SK-N-SH (cell line): ENCODE results near the gene SAMD4B. TPM values are rescaled to one million over a fixed set of nuclear protein-coding genes. Genes with fewer than 3 reads are reported as not detected.
A peak's percentile ranks its signal among the peaks of the same experiment; 100 is the strongest.

Experiments used
- CTCF ChIA-PET: fragments of 300-600, 350-600 bp; formaldehyde crosslinking; extraction: SDS; loops from one replicate; lab custom pipeline; 2021; lab: Yijun Ruan, JAX
- POLR2A ChIA-PET: fragments of 350-600 bp; sonication (Branson Sonifier 250); formaldehyde crosslinking; extraction: SDS; loops from one replicate; lab custom pipeline; 2020; ENCODE audit warnings: antibody characterized with exemption, inconsistent platforms; lab: Yijun Ruan, JAX
- DNase-seq: peaks from one replicate; pipeline ENCODE4 v3.0.0; 2012
- H2AFZ ChIP-seq: fragments of 200-600 bp; sonication (generic); 2 replicates; pipeline ENCODE4 v1.8.1; 2016; ENCODE audit warnings: antibody characterized with exemption, mild to moderate bottlenecking, low read depth
- H3F3A ChIP-seq: fragments of 200-600 bp; sonication (generic); replicated peaks from 2 replicates; pipeline ENCODE3; 2016; ENCODE audit warnings: antibody characterized with exemption, mild to moderate bottlenecking; ENCODE audit not compliant: insufficient read depth
- H3K27ac ChIP-seq, 2 experiments: fragments of 200-500 bp in 1 of 2; fragments of 200-600 bp in 1 of 2; sonication (Bioruptor generic) in 1 of 2; sonication (generic), shearing (Covaris generic) in 1 of 2; 2 replicates each; pipeline versions ENCODE4 v1.5.1 to v1.6.1; 2014 to 2016; ENCODE audit warnings: low read depth in 2 of 2, inconsistent platforms in 1 of 2, low read length in 1 of 2, mild to moderate bottlenecking in 1 of 2, mixed read lengths in 1 of 2
- H3K27me3 ChIP-seq: fragments of 200-600 bp; sonication (generic), shearing (Covaris generic); 2 replicates; pipeline ENCODE4 v1.6.1; 2016; ENCODE audit warnings: mixed run types; ENCODE audit not compliant: insufficient read depth
- H3K36me3 ChIP-seq, 2 experiments: fragments of 200-500 bp in 1 of 2; fragments of 200-600 bp in 1 of 2; sonication (Bioruptor generic) in 1 of 2; sonication (generic) in 1 of 2; replicated peaks in 1 of 2; 2 replicates each; pipeline versions ENCODE3 to v1.5.1; 2014 to 2016; ENCODE audit warnings: low read length in 1 of 2, mild to moderate bottlenecking in 1 of 2; ENCODE audit not compliant: insufficient read depth in 2 of 2, control insufficient read depth in 1 of 2
- H3K4me1 ChIP-seq, 2 experiments: fragments of 200-500 bp in 1 of 2; fragments of 200-600 bp in 1 of 2; sonication (Bioruptor generic) in 1 of 2; sonication (generic), shearing (Covaris generic) in 1 of 2; 2 replicates each; pipeline versions ENCODE4 v1.5.1 to v1.6.1; 2014 to 2016; ENCODE audit warnings: low read depth in 1 of 2, low read length in 1 of 2, mixed run types in 1 of 2; ENCODE audit not compliant: insufficient read depth in 2 of 2, control insufficient read depth in 1 of 2
- H3K4me2 ChIP-seq: fragments of 200-600 bp; sonication (generic), shearing (Covaris generic); 2 replicates; pipeline ENCODE4 v1.6.1; 2017; ENCODE audit warnings: mixed run types
- H3K4me3 ChIP-seq, 2 experiments: fragments of 200-500 bp in 1 of 2; fragments of 200-600 bp in 1 of 2; sonication (Bioruptor generic) in 1 of 2; sonication (generic), shearing (Covaris generic) in 1 of 2; 2 replicates each; pipeline versions ENCODE4 v1.5.1 to v1.8.1; 2014 to 2016; ENCODE audit warnings: low read depth in 2 of 2, inconsistent platforms in 1 of 2, low read length in 1 of 2, mild to moderate bottlenecking in 1 of 2, mixed read lengths in 1 of 2, moderate library complexity in 1 of 2
- H3K79me2 ChIP-seq: fragments of 200-600 bp; sonication (generic); 2 replicates; pipeline ENCODE4 v1.8.1; 2017; ENCODE audit warnings: mild to moderate bottlenecking; ENCODE audit not compliant: insufficient read depth
- H3K9ac ChIP-seq: fragments of 200-600 bp; sonication (generic); 2 replicates; pipeline ENCODE4 v1.6.1; 2017; ENCODE audit warnings: mixed run types
- H3K9me2 ChIP-seq: fragments of 200-600 bp; sonication (generic); 2 replicates; pipeline ENCODE4 v1.6.1; 2017; ENCODE audit warnings: mixed run types
- H3K9me3 ChIP-seq: fragments of 200-600 bp; sonication (generic); 2 replicates; pipeline ENCODE4 v1.6.1; 2017; ENCODE audit warnings: mixed run types, mild to moderate bottlenecking, moderate library complexity
- H4K20me1 ChIP-seq: fragments of 200-600 bp; sonication (generic); 2 replicates; pipeline ENCODE4 v1.6.1; 2017; ENCODE audit warnings: mild to moderate bottlenecking, mixed run types; ENCODE audit not compliant: insufficient read depth
- EP300 ChIP-seq, 2 experiments: IDR thresholded peaks; 2 replicates each; pipeline versions ENCODE4 v1.4.0 to v1.6.1; 2012; ENCODE audit warnings: borderline replicate concordance in 1 of 2, low read depth in 1 of 2, low read length in 1 of 2
- EZH2phosphoT487 ChIP-seq: fragments of 200-600 bp; sonication (generic); IDR thresholded peaks from 2 replicates; pipeline ENCODE4 v1.6.1; 2017; ENCODE audit warnings: low read depth, mixed run types, mild to moderate bottlenecking, antibody characterized with exemption, moderate library complexity, borderline replicate concordance
- FOXM1 ChIP-seq: IDR thresholded peaks from 2 replicates; pipeline ENCODE4 v1.4.0; 2012; ENCODE audit warnings: low read depth, mild to moderate bottlenecking
- GABPA ChIP-seq: IDR thresholded peaks from 2 replicates; pipeline ENCODE4 v1.4.0; 2012; ENCODE audit warnings: low read depth, mild to moderate bottlenecking
- MEF2A ChIP-seq: IDR thresholded peaks from 2 replicates; pipeline ENCODE4 v1.4.0; 2012; ENCODE audit warnings: low read depth, borderline replicate concordance
- MXI1 ChIP-seq: IDR thresholded peaks from 2 replicates; pipeline ENCODE4 v1.6.1; 2012; ENCODE audit warnings: mild to moderate bottlenecking, low read depth, low read length, improper control_type of control experiment
- NRF1 ChIP-seq: IDR thresholded peaks from 2 replicates; pipeline ENCODE4 v1.6.1; 2012; ENCODE audit warnings: low read depth, mild to moderate bottlenecking, low read length
- RXRA ChIP-seq: IDR thresholded peaks from 2 replicates; pipeline ENCODE4 v1.4.0; 2012; ENCODE audit warnings: low read depth, mild to moderate bottlenecking, borderline replicate concordance
- SIN3A ChIP-seq: IDR thresholded peaks from 2 replicates; pipeline ENCODE4 v1.6.1; 2012; ENCODE audit warnings: low read depth, mild to moderate bottlenecking, low read length, moderate library complexity, borderline replicate concordance
- SMC3 ChIP-seq: IDR thresholded peaks from 2 replicates; pipeline ENCODE4 v1.6.1; 2012; ENCODE audit warnings: low read depth, low read length, improper control_type of control experiment
- TAF1 ChIP-seq: IDR thresholded peaks from 2 replicates; pipeline ENCODE4 v1.6.1; 2012; ENCODE audit warnings: low read depth, mild to moderate bottlenecking, low read length, moderate library complexity, borderline replicate concordance
- WGBS: methylation state at CpG from one replicate; pipeline ENCODE4 v1.1.6; 2017; ENCODE audit warnings: low lambda C conversion rate; 5-methylcytosine and 5-hydroxymethylcytosine counted together
- polyA plus RNA-seq, 3 experiments: library from polyadenylated mRNA; depleted of rRNA; stranded (reverse); fragments of >200 nt; gene quantifications; 2 replicates each; pipeline ENCODE4 v1.2.3, GENCODE V29; 2012
- TF ChIP-seq, protein P1 (sequence below): fragments of 150-350 bp; IDR thresholded peaks from 2 replicates; pipeline ENCODE4 v1.6.1; 2016; ENCODE audit warnings: mild to moderate bottlenecking, low read depth, low read length
- TF ChIP-seq, protein P2 (sequence below): IDR thresholded peaks from 2 replicates; pipeline ENCODE4 v1.4.0; 2012; ENCODE audit warnings: low read depth, borderline replicate concordance
- TF ChIP-seq, protein P3 (sequence below): fragments of 200-600 bp; sonication (generic); IDR thresholded peaks from 2 replicates; pipeline ENCODE4 v1.6.1; 2017; ENCODE audit warnings: antibody characterized with exemption, mild to moderate bottlenecking, moderate library complexity
- TF ChIP-seq, protein P4 (sequence below): fragments of 150-350 bp; IDR thresholded peaks from 2 replicates; pipeline ENCODE4 v1.6.1; 2017; ENCODE audit warnings: antibody characterized with exemption, low read length, low read depth, borderline replicate concordance

Gene SAMD4B
- polyA plus RNA-seq, 1 of the 3 experiments (the other 2 are of a cell fraction), result 83.0 TPM

DNA sequence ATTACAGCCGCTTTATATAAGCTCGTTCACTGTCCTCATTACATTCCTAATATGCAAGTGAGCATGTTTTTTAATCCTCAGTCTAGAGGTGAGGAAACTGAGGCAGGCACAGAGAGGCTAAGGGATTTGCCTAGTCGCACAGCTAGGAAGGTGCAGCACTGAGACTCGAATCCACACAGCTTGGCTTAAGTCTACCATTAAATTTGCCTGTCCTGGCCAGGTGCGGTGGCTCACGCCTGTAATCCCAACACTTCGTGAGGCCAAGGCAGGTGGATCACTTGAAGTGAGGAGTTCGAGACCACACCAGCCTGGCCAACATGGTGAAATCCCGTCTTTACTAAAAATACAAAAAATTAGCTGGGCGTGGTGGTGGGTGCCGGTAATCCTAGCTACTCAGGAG is 85.5 kb downstream of the SAMD4B start:
- no peaks in the 10 kb centered on the region for H3K9me3 ChIP-seq
- no peak for DNase-seq
- H2AFZ ChIP-seq, result no peak overlapping the region
- no peak overlapping the region for H3K9ac ChIP-seq
- peaks cover 8 to 21% of the 10 kb centered on the region in 2 experiments; a peak in 3 of 4 replicates for H3K4me1 ChIP-seq
- POLR2A ChIA-PET, result interaction anchor here (1.0 to 2.2 kb wide), 2 partner anchors 8 to 13 kb away, joined by 3 to 15 read pairs; partner anchors contain the start of gene RPS16
- H3K9me2 ChIP-seq, result no peaks in the 10 kb centered on the region
- CTCF ChIA-PET, result interaction anchor here (3.0 to 3.1 kb wide), 2 partner anchors 14 to 16 kb away, joined by 12 to 15 read pairs; partner anchors contain the start of gene PLEKHG2
- no peaks in the 10 kb centered on the region for H3K27me3 ChIP-seq
- H3K4me2 ChIP-seq, result no peak overlapping the region
- TF ChIP-seq, protein P1, sequence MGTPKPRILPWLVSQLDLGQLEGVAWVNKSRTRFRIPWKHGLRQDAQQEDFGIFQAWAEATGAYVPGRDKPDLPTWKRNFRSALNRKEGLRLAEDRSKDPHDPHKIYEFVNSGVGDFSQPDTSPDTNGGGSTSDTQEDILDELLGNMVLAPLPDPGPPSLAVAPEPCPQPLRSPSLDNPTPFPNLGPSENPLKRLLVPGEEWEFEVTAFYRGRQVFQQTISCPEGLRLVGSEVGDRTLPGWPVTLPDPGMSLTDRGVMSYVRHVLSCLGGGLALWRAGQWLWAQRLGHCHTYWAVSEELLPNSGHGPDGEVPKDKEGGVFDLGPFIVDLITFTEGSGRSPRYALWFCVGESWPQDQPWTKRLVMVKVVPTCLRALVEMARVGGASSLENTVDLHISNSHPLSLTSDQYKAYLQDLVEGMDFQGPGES, result no peak
- TF ChIP-seq, protein P2, sequence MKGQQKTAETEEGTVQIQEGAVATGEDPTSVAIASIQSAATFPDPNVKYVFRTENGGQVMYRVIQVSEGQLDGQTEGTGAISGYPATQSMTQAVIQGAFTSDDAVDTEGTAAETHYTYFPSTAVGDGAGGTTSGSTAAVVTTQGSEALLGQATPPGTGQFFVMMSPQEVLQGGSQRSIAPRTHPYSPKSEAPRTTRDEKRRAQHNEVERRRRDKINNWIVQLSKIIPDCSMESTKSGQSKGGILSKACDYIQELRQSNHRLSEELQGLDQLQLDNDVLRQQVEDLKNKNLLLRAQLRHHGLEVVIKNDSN, result no peak
- TF ChIP-seq SIN3A (no peak), FOXM1 (no peak), EP300 (IDR thresholded peaks at IDR 0.05; ENCODE audit: borderline replicate concordance in 1 of 2, low read depth in 1 of 2, low read length in 1 of 2) (no peak), RXRA (no peak), EZH2phosphoT487 (no peak), SMC3 (no peak), NRF1 (no peak), TAF1 (no peak), MXI1 (no peak), MEF2A (no peak), GABPA (no peak)
- TF ChIP-seq, protein P3, sequence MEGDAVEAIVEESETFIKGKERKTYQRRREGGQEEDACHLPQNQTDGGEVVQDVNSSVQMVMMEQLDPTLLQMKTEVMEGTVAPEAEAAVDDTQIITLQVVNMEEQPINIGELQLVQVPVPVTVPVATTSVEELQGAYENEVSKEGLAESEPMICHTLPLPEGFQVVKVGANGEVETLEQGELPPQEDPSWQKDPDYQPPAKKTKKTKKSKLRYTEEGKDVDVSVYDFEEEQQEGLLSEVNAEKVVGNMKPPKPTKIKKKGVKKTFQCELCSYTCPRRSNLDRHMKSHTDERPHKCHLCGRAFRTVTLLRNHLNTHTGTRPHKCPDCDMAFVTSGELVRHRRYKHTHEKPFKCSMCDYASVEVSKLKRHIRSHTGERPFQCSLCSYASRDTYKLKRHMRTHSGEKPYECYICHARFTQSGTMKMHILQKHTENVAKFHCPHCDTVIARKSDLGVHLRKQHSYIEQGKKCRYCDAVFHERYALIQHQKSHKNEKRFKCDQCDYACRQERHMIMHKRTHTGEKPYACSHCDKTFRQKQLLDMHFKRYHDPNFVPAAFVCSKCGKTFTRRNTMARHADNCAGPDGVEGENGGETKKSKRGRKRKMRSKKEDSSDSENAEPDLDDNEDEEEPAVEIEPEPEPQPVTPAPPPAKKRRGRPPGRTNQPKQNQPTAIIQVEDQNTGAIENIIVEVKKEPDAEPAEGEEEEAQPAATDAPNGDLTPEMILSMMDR, result no peak
- TF ChIP-seq, protein P4, sequence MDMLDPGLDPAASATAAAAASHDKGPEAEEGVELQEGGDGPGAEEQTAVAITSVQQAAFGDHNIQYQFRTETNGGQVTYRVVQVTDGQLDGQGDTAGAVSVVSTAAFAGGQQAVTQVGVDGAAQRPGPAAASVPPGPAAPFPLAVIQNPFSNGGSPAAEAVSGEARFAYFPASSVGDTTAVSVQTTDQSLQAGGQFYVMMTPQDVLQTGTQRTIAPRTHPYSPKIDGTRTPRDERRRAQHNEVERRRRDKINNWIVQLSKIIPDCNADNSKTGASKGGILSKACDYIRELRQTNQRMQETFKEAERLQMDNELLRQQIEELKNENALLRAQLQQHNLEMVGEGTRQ, result no peak
- H3F3A ChIP-seq, result peaks cover 51% of the 10 kb centered on the region
- no peaks in the 10 kb centered on the region for H4K20me1 ChIP-seq
- WGBS, result 85% methylated on average over 11 of the region's 11 CpGs
- H3K36me3 ChIP-seq, result peaks cover 9 to 13% of the 10 kb centered on the region in 2 experiments
- no peak overlapping the region for H3K4me3 ChIP-seq
- no peaks in the 10 kb centered on the region; the same call in 1 of the 2 replicates for H3K79me2 ChIP-seq
- H3K27ac ChIP-seq, result peak overlapping the region in 1 of 2 experiments; percentile 92; a peak in 2 of 4 replicates
